ENCODE data around the gene SLC47A2.
A peak's percentile ranks its signal among the peaks of the same experiment; 100 is the strongest.
"Not testable (repeated sequence)": the region's sequence is repeated elsewhere in the genome, so short reads cannot be mapped to it uniquely, and the experiment has no call there.

SLC47A2 gene

DNA sequence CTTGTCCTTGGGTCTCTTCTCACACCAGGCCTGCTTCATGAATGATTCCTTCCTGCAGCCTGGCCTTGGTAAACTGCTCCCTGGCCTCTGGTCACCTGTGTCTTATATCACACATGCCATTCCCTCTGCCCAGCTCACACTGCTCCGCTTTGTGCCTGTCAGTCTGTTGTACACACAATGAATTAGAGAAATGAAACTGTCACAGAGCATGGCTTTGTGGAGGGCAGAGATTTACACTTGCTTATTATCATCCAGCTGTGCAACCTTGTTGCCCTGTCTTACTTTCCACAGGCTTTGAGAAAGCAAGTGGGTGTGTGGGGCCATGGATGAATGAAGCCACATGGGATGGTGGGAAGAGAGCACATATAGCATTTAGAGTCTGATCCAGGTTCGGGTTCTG lies 45.5 kb downstream of the SLC47A2 start:
- DNase-seq (ENCODE audit: low spot score) = peak; percentile 7

GRCh38 chr17:19669680-19670079 lies 46.7 kb downstream of the SLC47A2 start:
- not testable (repeated sequence) for DNase-seq (ENCODE audit: low spot score)

DNA sequence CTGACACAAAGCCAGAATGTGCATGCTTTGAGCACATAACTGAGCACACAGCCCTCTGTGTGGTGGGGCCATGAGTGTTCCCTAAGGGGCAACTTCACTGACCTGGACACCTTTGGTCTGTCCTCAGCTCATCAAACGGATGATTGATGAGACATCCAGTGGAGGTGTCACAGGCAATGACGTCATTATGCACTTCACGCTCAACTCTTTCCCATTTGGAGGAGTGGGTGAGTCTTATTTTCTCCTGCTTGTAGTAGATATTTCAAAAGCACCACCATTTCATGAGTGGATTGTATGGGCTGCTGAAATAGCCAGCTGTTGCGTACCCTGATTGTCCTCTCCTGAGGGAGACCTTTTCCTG lies 51.6 kb downstream of the SLC47A2 start:
- no peak for DNase-seq (ENCODE audit: low spot score)

GRCh38 chr17:19664136-19664820 lies 52.1 kb downstream of the SLC47A2 start:
- DNase-seq (ENCODE audit: low spot score) = no peak

GRCh38 chr17:19663097-19663496 lies 53.3 kb downstream of the SLC47A2 start:
- DNase-seq (ENCODE audit: low spot score) = no peak

DNA sequence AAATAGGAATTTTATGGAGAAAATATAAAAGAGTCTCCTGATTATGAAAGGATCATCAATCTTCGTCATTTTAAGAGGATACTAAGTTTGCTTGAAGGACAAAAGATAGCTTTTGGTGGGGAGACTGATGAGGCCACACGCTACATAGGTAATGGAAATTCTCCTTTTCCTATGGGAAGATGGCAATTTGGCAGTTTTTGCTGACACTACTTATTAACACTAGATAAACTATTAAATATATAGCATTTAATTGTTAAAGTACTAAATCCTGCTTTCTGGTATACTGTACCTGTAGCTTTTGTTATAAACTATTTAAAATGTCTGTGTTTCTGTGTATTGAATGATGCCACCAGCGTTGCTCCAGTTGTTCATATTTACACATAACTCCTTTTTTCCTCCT lies 55.3 kb downstream of the SLC47A2 start:
- DNase-seq (ENCODE audit: low spot score) = no peak

GRCh38 chr17:19660219-19660870 lies 56.0 kb downstream of the SLC47A2 start:
- no peak for DNase-seq (ENCODE audit: low spot score)

DNA sequence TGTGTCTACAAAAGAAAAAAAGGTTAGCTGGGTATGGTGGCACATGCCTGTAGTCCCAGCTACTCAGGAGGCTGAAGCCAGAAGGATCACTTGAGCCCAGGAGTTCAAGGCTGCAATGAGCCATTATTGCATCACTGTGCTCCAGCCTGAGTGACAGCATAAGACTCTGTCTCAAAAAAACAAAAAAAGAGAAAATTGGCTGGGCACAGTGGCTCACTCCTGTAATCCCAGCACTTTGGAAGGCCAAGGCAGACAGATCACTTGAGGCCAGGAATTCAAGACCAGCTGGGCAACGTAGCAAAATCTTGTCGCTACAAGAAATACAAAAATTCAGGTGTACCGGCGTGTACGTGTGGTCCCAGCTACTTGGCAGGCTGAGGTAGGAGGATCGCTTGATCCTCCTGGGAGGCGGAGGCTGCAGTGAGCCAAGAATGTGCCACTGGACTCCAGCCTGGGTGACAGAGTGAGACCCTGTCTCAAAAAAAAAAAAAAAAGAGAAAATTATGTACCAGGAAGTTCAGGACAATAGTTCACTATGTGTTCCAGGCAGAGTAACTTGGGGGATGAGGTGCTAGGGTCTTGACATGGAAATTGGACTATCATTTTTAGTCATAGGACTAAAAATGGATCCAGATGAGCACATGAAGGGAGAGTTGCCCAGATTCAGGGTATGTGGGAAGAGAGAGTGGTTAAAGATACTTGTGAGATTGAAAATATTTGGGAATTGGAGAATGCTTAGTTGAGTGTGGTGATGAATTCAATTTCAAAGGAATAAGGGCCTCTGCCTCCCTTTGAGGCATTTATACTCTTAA lies 56.8 kb downstream of the SLC47A2 start:
- DNase-seq (ENCODE audit: low spot score) = no peak

GRCh38 chr17:19656851-19657581 lies 59.4 kb downstream of the SLC47A2 start:
- DNase-seq (ENCODE audit: low spot score) = no peak

DNA sequence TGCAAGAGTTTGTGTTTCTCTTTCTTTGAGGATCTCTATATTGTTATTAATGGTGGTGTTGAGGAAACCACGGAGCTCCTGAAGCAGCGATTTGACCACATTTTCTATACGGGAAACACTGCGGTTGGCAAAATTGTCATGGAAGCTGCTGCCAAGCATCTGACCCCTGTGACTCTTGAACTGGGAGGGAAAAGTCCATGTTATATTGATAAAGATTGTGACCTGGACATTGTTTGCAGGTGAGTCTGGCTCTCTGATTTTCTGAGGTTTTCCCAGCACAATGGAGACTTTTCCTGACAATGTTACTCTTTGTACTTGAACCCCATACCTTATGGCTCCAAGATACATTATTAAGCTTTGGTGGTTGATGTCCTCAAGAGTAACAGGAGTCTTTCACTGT lies 60.0 kb downstream of the SLC47A2 start:
- DNase-seq (ENCODE audit: low spot score) = no peak

- DNase-seq (ENCODE audit: low spot score) = no peak
These were observed 61.5 kb downstream of the SLC47A2 start for GRCh38 chr17:19654896-19655295.

GRCh38 chr17:19654342-19654886 lies 62.0 kb downstream of the SLC47A2 start:
- DNase-seq (ENCODE audit: low spot score) = no peak

DNA sequence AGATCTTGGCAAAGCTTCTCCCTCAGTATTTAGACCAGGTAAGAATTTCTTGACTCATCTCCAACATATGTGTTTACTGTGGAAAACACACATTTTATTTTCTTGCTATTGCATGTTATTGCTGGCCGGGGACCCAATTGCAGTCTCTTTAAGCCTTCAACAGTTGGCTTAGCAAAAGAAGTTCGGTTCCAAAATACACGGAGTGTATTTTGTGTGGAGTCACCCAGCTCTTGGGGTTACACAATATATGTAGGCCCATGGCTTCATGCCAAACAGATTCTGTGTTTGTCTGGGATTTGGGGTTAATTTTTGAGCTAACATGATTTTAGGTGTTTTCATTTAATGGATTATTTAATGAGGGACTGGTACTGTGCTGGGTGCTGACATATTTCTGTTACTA lies 63.8 kb downstream of the SLC47A2 start:
- no peak for DNase-seq (ENCODE audit: low spot score)

DNA sequence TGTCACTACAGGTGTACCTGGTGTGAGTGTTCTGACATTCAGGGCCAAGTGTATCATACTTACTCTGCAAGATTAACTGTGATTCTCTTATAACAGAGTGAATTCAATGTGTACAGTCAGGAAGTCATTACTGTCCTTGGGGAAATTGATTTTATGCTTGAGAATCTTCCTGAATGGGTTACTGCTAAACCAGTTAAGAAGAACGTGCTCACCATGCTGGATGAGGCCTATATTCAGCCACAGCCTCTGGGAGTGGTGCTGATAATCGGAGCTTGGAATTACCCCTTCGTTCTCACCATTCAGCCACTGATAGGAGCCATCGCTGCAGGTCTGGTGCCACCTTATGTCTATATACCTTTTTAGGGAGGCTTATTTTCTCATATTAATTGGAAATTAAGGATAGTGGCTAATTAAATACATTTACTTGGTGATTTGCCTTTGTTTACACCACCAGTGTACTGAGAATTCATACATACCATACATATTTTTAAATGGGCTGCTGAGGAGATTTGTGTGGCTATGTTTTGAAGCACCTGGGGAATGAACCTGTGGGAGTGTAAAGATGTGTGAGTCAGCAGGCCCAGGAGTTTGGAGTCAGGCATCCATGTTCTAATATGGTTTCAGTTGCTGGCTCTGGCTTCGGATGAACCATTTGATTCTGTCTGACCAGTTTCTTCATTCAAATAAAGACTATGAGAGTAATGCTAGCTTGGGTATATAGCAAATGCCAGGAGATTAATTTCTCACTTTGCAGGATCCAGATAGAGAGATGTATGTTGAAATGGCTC lies 64.7 kb downstream of the SLC47A2 start:
- no peak for DNase-seq (ENCODE audit: low spot score)

DNA sequence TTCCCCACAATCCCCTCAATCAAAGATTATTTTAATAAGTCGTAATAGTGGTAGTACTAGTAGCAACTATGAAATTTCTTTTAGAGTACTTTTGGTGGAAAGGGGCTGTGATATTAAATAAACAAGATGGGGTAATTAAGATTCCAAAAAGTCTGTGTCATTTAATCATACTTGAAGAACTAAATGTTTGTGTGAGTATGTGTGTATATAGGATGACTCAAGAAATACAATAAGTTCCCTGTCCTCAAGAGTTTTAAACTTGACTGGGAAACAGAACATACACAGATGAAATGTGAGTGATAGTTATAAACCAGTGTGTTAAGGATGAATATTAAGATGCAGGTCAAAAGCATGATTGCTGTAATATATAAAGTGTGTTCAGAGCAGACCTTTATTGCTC lies 65.6 kb downstream of the SLC47A2 start:
- no peak for DNase-seq (ENCODE audit: low spot score)

- DNase-seq (ENCODE audit: low spot score) = no peak
These were observed 67.2 kb downstream of the SLC47A2 start for GRCh38 chr17:19649274-19649541.

- DNase-seq (ENCODE audit: low spot score) = peak; percentile 98
These were observed 67.7 kb downstream of the SLC47A2 start, which contains the start of gene ALDH3A2 for GRCh38 chr17:19648475-19649273. TSS of gene ALDH3A2 (plus strand) at chr17:19648751. CDS start at chr17:19648972, 221 bp downstream.

DNA sequence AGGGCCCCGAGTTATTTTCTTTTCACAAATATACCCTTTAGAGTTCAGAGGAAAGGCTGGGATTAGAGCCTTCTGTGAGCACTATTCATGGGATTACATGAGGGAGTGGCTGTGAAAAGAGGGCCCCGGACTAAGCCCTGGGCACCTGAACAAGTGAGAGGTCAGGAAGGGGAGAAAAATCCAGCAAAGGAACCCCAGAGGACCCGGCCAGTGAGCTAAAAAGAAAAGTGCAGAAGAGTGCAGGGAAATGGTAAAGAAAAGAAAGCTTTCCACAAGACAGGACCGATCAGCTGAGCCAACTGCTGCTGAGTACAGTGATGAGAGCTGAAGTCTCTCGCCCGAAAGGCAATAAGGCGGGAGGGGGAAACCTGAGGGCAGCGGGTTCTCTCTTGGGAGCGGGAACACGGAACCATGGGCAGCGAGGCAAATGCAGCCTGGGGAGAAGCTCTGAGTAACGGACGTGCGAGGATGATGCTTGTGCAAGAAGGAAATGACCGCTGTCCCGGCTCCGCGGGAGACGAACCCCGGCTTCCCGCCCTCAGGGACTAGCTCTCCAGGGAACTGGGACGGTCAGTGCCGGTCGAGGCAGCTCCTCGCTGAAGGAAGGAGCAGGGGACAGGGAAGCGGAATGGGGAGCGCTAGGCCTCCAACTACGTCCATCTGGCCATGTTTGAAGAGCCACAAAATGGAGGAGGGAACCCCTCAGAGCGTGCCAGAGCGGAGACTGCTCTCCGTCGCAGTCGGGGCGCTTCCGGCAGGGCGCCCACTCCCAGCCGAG lies 68.5 kb downstream of the SLC47A2 start:
- DNase-seq (ENCODE audit: low spot score) = peak; percentile 73

DNA sequence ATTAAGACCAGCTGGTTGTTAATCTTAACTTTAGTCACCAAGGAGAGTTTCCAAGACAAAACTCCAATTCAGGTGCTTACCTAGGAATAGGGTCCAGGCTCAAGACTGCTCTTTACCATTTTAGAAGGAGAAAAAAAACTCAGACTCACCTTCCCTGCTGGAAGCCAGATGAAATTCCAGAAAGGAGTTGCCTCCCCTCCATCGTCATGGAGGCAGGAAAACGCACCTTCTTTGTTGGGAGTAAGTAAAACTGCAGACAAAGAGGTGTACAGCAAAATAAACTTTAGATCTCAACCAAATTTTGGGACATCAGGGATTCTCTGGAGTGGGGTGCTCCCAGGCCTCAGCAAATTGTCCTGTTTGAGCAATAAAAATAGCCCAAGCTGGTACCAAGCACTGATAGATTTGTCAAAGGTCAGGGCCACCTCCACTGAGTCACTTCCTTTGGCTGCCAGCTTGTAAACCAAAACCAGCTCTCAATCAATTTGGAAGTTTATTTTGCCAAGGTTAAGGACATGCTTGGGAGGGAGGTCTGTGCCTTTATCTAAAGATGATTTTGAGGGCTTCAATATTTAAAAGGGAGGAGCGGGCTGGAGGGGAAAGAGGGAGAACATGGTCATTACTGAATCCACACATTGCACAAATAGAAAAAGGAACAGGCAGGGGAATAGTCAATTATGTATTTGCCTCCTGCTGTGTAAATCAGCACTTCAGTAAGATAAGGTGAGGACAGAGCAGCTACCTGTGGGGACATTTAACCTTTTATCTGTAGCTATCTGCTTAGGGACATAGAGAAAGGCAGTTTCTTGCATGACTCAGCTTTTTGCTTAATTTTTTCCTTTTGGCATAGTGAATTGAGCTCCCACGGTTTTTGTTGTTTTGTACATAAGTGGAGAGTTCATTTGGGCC lies 69.3 kb downstream of the SLC47A2 start:
- no peak for DNase-seq (ENCODE audit: low spot score)
